Testis (tissue), 2 donors: ENCODE data around the gene RAB29.

Experiments
- CTCF ChIP-seq, 3 experiments: fragments of 450-650 bp in 2 of 3; fragments of 200-600 bp in 1 of 3; sonication (generic) in 1 of 3; IDR thresholded peaks; one replicate each; pipeline ENCODE4 v1.5.1; 2016 to 2019; ENCODE audit warnings: antibody characterized with exemption in 3 of 3, mild to moderate bottlenecking in 2 of 3, moderate library complexity in 1 of 3
- POLR2A ChIP-seq: fragments of 450-650 bp; IDR thresholded peaks from one replicate; pipeline ENCODE4 v1.6.1; 2017; ENCODE audit warnings: antibody characterized with exemption, mild to moderate bottlenecking, moderate library complexity

GRCh38 chr1:205802060-205802459, 26.8 kb upstream of the RAB29 start:
- TF ChIP-seq CTCF (IDR thresholded peaks at IDR 0.05): no peak
- no peak for TF ChIP-seq POLR2A
